Vagina (tissue), 2 donors: ENCODE results near the gene UTP11. TPM values are rescaled to one million over a fixed set of nuclear protein-coding genes. Genes with fewer than 3 reads are reported as not detected.

ENCODE experiments used
- DNase-seq, 2 donors: peaks; one replicate each; pipeline ENCODE4 v3.0.0-alpha.2; 2017; ENCODE audit errors: extremely low spot score in 2 of 2
- H3K27ac ChIP-seq: fragments of 200-600 bp; sonication (generic); one replicate; pipeline ENCODE4 v1.5.1; 2019
- H3K27me3 ChIP-seq: fragments of 200-600 bp; sonication (generic); one replicate; pipeline ENCODE4 v1.5.1; 2019
- H3K36me3 ChIP-seq, 2 donors: fragments of 200-600 bp; sonication (generic); one replicate each; pipeline ENCODE4 v1.5.1; 2017 to 2019
- H3K4me1 ChIP-seq: fragments of 200-600 bp; sonication (generic); one replicate; pipeline ENCODE4 v1.5.1; 2019
- H3K4me3 ChIP-seq, 2 donors: fragments of 200-600 bp; sonication (generic); 1 replicate in 1 of 2; 2 replicates in 1 of 2; pipeline ENCODE4 v1.5.1; 2016 to 2019
- H3K9me3 ChIP-seq: fragments of 200-600 bp; sonication (generic); one replicate; pipeline ENCODE4 v1.5.1; 2019
- CTCF ChIP-seq, 3 experiments: fragments of 450-650 bp in 2 of 3; fragments of 200-600 bp in 1 of 3; sonication (generic) in 1 of 3; IDR thresholded peaks; one replicate each; pipeline ENCODE4 v1.5.1; 2017 to 2019; ENCODE audit warnings: antibody characterized with exemption in 3 of 3, mild to moderate bottlenecking in 2 of 3, moderate library complexity in 2 of 3
- POLR2A ChIP-seq, 2 donors: fragments of 450-650 bp; IDR thresholded peaks; one replicate each; pipeline ENCODE4 v1.6.1; 2017; ENCODE audit warnings: antibody characterized with exemption in 2 of 2, mild to moderate bottlenecking in 2 of 2, moderate library complexity in 2 of 2
- POLR2AphosphoS5 ChIP-seq, 2 donors: sonication (generic); formaldehyde crosslinking; IDR thresholded peaks; one replicate each; pipeline ENCODE4 v1.9.0; 2017; ENCODE audit warnings: antibody characterized with exemption in 2 of 2, mild to moderate bottlenecking in 2 of 2, low read depth in 1 of 2; ENCODE audit not compliant: insufficient read depth in 1 of 2
- intact Hi-C: fragments of 100-400 bp; cut with DNase I; formaldehyde crosslinking; loops from one replicate; pipeline ENCODE4 v1.15.1; 2023
- total RNA-seq: library from RNA; depleted of rRNA; stranded (reverse); fragments of >200 nt; gene quantifications from one replicate; pipeline ENCODE4 v1.2.3, GENCODE V29; 2016

UTP11 gene
- total RNA-seq, 1 donor from 2014 or later: 18.7 TPM

DNA sequence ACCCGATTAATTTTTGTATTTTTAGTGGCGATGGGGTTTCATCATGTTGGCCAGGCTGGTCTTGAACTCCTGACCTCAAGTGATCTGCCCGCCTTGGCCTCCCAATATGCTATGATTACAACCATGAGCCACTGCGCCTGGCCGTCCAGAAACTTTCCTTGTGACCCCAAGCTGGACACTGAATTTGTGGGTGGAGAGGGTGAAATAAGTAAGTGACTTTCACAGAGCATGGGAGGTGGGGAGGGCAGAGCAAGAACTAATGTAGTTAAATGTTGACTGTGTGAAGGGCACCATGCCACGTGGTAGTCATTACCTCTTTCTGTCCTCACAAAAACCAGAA lies 2.7 kb upstream of the UTP11 start:
- TF ChIP-seq POLR2AphosphoS5 (IDR thresholded peaks at IDR 0.05; ENCODE audit: insufficient read depth in 1 of 2, low read depth in 1 of 2) (no peak), CTCF (IDR thresholded peaks at IDR 0.05) (no peak), POLR2A (IDR thresholded peaks at IDR 0.05) (no peak)
- H3K27ac ChIP-seq: no peak overlapping the region
- DNase-seq: no peak

DNA sequence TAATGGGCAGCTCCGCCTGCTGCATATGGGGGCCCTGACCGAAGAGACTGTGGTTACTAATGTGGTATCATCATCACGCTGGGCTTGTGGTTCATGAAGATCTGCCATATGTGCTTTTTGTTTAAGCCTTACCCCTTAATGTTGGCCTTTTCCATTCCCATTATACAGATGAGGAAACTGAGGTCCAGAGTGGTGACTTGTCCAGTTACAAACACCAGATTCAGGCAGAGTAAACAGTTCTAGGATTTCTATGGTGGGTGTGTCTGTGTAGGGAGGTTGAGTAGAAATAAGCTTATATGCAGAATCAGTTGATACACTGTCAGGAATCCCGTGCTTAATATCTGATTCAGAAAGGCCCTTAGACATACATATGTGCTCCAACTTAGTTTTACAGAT lies 691 bp downstream of the UTP11 start:
- no peak for TF ChIP-seq POLR2A (IDR thresholded peaks at IDR 0.05)
- peaks cover 0 to 12% of the 10 kb centered on the region in 2 donors for H3K36me3 ChIP-seq
- no peaks in the 10 kb centered on the region for H3K27me3 ChIP-seq
- H3K4me3 ChIP-seq: peak overlapping the region; percentile 76 to 94
- H3K9me3 ChIP-seq: no peaks in the 10 kb centered on the region
- DNase-seq: no peak
- H3K27ac ChIP-seq: peak overlapping the region; percentile 83
- peaks cover 33% of the 10 kb centered on the region for H3K4me1 ChIP-seq
- intact Hi-C loops: no loop called here

More for the DNA sequence above, 2.7 kb upstream of the UTP11 start:
- Histone ChIP-seq H3K4me3 (no peak overlapping the region), H3K27me3 (no peaks in the 10 kb centered on the region), H3K4me1 (peaks cover 27% of the 10 kb centered on the region), H3K36me3 (no peaks in the 10 kb centered on the region), H3K9me3 (no peaks in the 10 kb centered on the region)
- intact Hi-C loops: no loop called here

DNA sequence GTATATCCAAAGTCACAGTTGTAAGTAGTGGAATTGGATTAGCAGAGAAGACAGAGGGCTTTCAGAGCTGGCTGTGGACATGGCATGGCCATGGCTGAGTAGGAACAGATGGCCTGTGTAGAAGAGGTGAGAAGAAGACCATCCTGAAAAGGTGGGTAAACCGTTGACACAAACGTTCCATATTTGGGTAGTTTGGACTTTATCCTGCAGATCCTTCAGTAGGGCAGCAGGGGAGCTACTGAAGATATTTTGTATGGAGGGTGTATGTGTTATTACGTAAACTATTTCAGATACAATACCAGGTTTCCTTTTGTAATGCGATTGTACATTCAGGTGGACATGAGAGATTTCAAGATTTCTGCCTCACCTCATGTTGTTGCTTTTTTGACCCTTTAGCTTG lies 1.6 kb downstream of the UTP11 start:
- Histone ChIP-seq H3K4me1 (peaks cover 33% of the 10 kb centered on the region), H3K27me3 (no peaks in the 10 kb centered on the region), H3K36me3 (peaks cover 0 to 16% of the 10 kb centered on the region in 2 donors), H3K9me3 (no peaks in the 10 kb centered on the region), H3K27ac (peak overlapping the region; percentile 83), H3K4me3 (peak overlapping the region in 1 of 2 donors; percentile 94)
- TF ChIP-seq POLR2AphosphoS5 (IDR thresholded peaks at IDR 0.05; ENCODE audit: insufficient read depth in 1 of 2, low read depth in 1 of 2): no peak
- TF ChIP-seq POLR2A (IDR thresholded peaks at IDR 0.05): no peak
- TF ChIP-seq CTCF (IDR thresholded peaks at IDR 0.05): no peak
- DNase-seq: no peak
- intact Hi-C loops: no loop called here

- H3K4me3 ChIP-seq: no peak overlapping the region
- H3K36me3 ChIP-seq: peaks cover 0 to 23% of the 10 kb centered on the region in 2 donors
- DNase-seq: no peak
- H3K27ac ChIP-seq: no peak overlapping the region
- no peaks in the 10 kb centered on the region for H3K9me3 ChIP-seq
- peaks cover 33% of the 10 kb centered on the region for H3K4me1 ChIP-seq
- intact Hi-C loops: no loop called here
- H3K27me3 ChIP-seq: no peaks in the 10 kb centered on the region
- no peak for TF ChIP-seq POLR2AphosphoS5 (IDR thresholded peaks at IDR 0.05; ENCODE audit: insufficient read depth in 1 of 2, low read depth in 1 of 2)
- TF ChIP-seq CTCF (IDR thresholded peaks at IDR 0.05): no peak
- TF ChIP-seq POLR2A (IDR thresholded peaks at IDR 0.05): no peak
Observed at GRCh38 chr1:38014724-38015424, 2.3 kb downstream of the UTP11 start.

DNA sequence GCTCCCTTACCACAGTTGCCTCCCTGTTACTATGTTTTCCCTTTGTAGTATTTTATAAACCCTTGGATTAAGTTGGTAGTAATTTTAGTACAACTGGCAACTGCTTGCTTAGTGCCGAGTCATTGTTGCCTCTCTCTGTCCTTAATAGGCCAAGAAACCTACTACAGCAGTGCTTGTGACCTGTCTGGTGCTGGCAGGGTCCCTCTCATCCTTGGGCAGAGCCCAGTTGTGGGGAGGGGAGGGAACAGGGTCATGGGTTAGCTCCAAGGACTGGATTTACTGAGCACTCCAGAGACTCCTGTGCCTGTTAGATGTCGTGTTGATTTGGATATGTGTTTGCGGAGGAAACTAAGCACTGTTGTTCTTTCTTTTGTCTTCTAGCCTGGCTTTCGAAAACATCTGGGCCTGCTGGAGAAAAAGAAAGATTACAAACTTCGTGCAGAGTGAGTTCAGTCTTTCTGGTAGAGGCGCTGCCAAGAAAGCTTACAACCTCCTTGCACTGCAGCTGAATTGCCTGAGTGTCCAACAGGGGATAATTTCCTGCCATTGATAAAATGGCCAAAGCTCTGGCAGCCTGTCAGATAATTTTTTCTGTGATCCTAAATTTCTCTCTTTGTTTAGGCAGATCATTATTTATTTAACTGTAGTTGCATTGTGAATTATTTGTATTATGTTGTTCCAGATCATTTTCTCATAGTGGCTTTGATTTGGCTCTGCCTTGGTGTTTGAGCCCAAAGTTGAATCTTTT lies 3.6 kb downstream of the UTP11 start:
- Histone ChIP-seq H3K4me3 (no peak overlapping the region), H3K9me3 (no peaks in the 10 kb centered on the region), H3K27ac (no peak overlapping the region), H3K27me3 (no peaks in the 10 kb centered on the region), H3K36me3 (peaks cover 0 to 36% of the 10 kb centered on the region in 2 donors), H3K4me1 (peaks cover 33% of the 10 kb centered on the region)
- intact Hi-C loops: no loop called here
- DNase-seq: no peak
- no peak for TF ChIP-seq CTCF (IDR thresholded peaks at IDR 0.05)
- no peak for TF ChIP-seq POLR2A (IDR thresholded peaks at IDR 0.05)
- TF ChIP-seq POLR2AphosphoS5 (IDR thresholded peaks at IDR 0.05; ENCODE audit: insufficient read depth in 1 of 2, low read depth in 1 of 2): no peak
